PC-3 (cell line): Measurements from ENCODE around the gene IFNLR1. TPM values are rescaled to one million over a fixed set of nuclear protein-coding genes. Genes with fewer than 3 reads are reported as not detected.

Source experiments
- ATAC-seq: fragments of 200-7000 bp; cut with Tn5 transposase; 2 replicates; pipeline ENCODE4 v1.9.1; 2020; ENCODE audit warnings: mild to moderate bottlenecking, moderate library complexity
- BruUV-seq: library from RNA; stranded (reverse); fragments of 400-500 nt; replicated peaks from 2 replicates; lab custom pipeline; 2021; lab: Mats Ljungman, UMichigan
- CTCF ChIA-PET: fragments of 300-600 bp; sonication (Branson Sonifier 250); formaldehyde crosslinking; loops from one replicate; lab custom pipeline; 2022; ENCODE audit warnings: antibody characterized with exemption; lab: Charles Lee
- POLR2A ChIA-PET: fragments of 300-600 bp; sonication (Branson Sonifier 250); formaldehyde crosslinking; loops from one replicate; lab custom pipeline; 2022; ENCODE audit warnings: antibody characterized with exemption; ENCODE audit not compliant: unreplicated experiment; lab: Charles Lee
- DNase-seq: peaks from one replicate; pipeline ENCODE4 v3.0.0-alpha.2; 2015
- H2AFZ ChIP-seq: fragments of 300-600 bp; sonication (generic); 2 replicates; pipeline ENCODE4 v1.6.0; 2016; ENCODE audit warnings: antibody characterized with exemption, low read length
- H3F3A ChIP-seq: fragments of 300-600 bp; sonication (generic); one replicate; pipeline ENCODE4 v1.6.0; 2017; ENCODE audit warnings: antibody characterized with exemption, low read length, control low read depth, mild to moderate bottlenecking; ENCODE audit not compliant: unreplicated experiment
- H3K27ac ChIP-seq: fragments of 300-600 bp; sonication (generic); 2 replicates; pipeline ENCODE4 v1.5.1; 2016; ENCODE audit warnings: mild to moderate bottlenecking, low read length
- H3K27me3 ChIP-seq: fragments of 300-600 bp; sonication (generic); 2 replicates; pipeline ENCODE4 v1.6.1; 2016; ENCODE audit warnings: low read length, mixed read lengths
- H3K36me3 ChIP-seq: fragments of 300-600 bp; sonication (generic); 2 replicates; pipeline ENCODE4 v1.6.1; 2016; ENCODE audit warnings: low read depth, mixed run types, low read length, mixed read lengths
- H3K4me1 ChIP-seq: fragments of 300-600 bp; sonication (generic); 2 replicates; pipeline ENCODE4 v1.5.1; 2016; ENCODE audit warnings: low read length; ENCODE audit not compliant: insufficient read depth
- H3K4me2 ChIP-seq: fragments of 300-600 bp; sonication (generic); 2 replicates; pipeline ENCODE4 v1.6.0; 2016; ENCODE audit warnings: low read length
- H3K4me3 ChIP-seq: fragments of 300-600 bp; sonication (generic); 2 replicates; pipeline ENCODE4 v1.5.1; 2016; ENCODE audit warnings: mild to moderate bottlenecking, low read length, mixed read lengths
- H3K79me2 ChIP-seq: fragments of 300-600 bp; sonication (generic); 2 replicates; pipeline ENCODE4 v1.6.1; 2017; ENCODE audit warnings: low read length, mixed read lengths
- H3K9ac ChIP-seq: fragments of 300-600 bp; sonication (generic); 2 replicates; pipeline ENCODE4 v1.6.0; 2016; ENCODE audit warnings: mild to moderate bottlenecking, low read length
- H3K9me2 ChIP-seq: fragments of 300-600 bp; sonication (generic); replicated peaks from 2 replicates; pipeline ENCODE4 v1.6.1; 2016; ENCODE audit warnings: mixed run types, low read length, mixed read lengths
- H3K9me3 ChIP-seq: fragments of 300-600 bp; sonication (generic); 2 replicates; pipeline ENCODE4 v1.6.1; 2016; ENCODE audit warnings: low read length, mixed read lengths
- H4K20me1 ChIP-seq: fragments of 300-600 bp; sonication (generic); 2 replicates; pipeline ENCODE4 v1.6.1; 2016; ENCODE audit warnings: low read length, mixed read lengths
- CTCF ChIP-seq: fragments of 300-600 bp; sonication (generic); conservative IDR thresholded peaks from 2 replicates; pipeline ENCODE4 v1.5.1; 2017; ENCODE audit warnings: antibody characterized with exemption, low read depth, mild to moderate bottlenecking, low read length
- EZH2 ChIP-seq: fragments of 300-600 bp; sonication (generic); IDR thresholded peaks from one replicate; pipeline ENCODE4 v1.6.1; 2017; ENCODE audit warnings: antibody characterized with exemption, mild to moderate bottlenecking, low read length; ENCODE audit not compliant: unreplicated experiment
- EZH2phosphoT487 ChIP-seq: fragments of 300-600 bp; sonication (generic); IDR thresholded peaks from 2 replicates; pipeline ENCODE4 v1.6.1; 2018; ENCODE audit warnings: mild to moderate bottlenecking, antibody characterized with exemption, low read length, borderline replicate concordance
- intact Hi-C: fragments of 100-400 bp; cut with micrococcal nuclease; formaldehyde crosslinking; loops from 2 replicates; pipeline ENCODE4 v1.9.0; 2023
- total RNA-seq: library from RNA; depleted of rRNA; stranded (reverse); fragments of >200 nt; gene quantifications from 2 replicates; pipeline ENCODE4 v1.2.3, GENCODE V29; 2014

Gene IFNLR1
- total RNA-seq, 1 experiment from 2014 or later: 9.5 TPM

GRCh38 chr1:24202987-24203386 lies 15.9 kb upstream of the IFNLR1 start:
- no peak for DNase-seq
- TF ChIP-seq CTCF: no peak
- TF ChIP-seq EZH2: no peak
- TF ChIP-seq EZH2phosphoT487: no peak
- Histone ChIP-seq H3K36me3 (no peaks in the 10 kb centered on the region), H3K9me3 (no peaks in the 10 kb centered on the region), H3F3A (no peaks in the 10 kb centered on the region), H4K20me1 (no peaks in the 10 kb centered on the region), H3K79me2 (no peaks in the 10 kb centered on the region), H3K27ac (peak overlapping the region; percentile 88), H3K27me3 (no peaks in the 10 kb centered on the region), H3K9ac (0 out of 2 replicates have a peak overlapping the region, but pooled peaks have one; percentile 42), H3K4me1 (peaks cover 34% of the 10 kb centered on the region), H3K4me2 (peak overlapping the region; percentile 65), H3K4me3 (no peak overlapping the region), H3K9me2 (no peaks in the 10 kb centered on the region), H2AFZ (0 out of 2 replicates have a peak overlapping the region, but pooled peaks have one; percentile 20)
- CTCF ChIA-PET: interaction anchor here (0.6 to 2.3 kb wide), 7 partner anchors 18 to 189 kb away, joined by 3 to 64 read pairs (median 8); partner anchors contain the start of gene GRHL3
- no peak for ATAC-seq
- BruUV-seq: no TSS peak
- POLR2A ChIA-PET: no interaction called here
- intact Hi-C loops: loop anchor here (1.0 kb wide), 5 partner anchors 63 to 188 kb away; no protein-coding TSS in a partner anchor

GRCh38 chr1:24202556-24202955 lies 15.5 kb upstream of the IFNLR1 start:
- intact Hi-C loops: loop anchor here (1.0 kb wide), 4 partner anchors 82 to 189 kb away; no protein-coding TSS in a partner anchor
- Histone ChIP-seq H3K79me2 (no peaks in the 10 kb centered on the region), H3K27ac (peak overlapping the region; percentile 88), H3K36me3 (no peaks in the 10 kb centered on the region), H3K9me3 (no peaks in the 10 kb centered on the region), H3K4me3 (no peak overlapping the region), H3F3A (no peaks in the 10 kb centered on the region), H3K9ac (peak overlapping the region; percentile 42), H3K4me2 (peak overlapping the region; percentile 65), H3K9me2 (no peaks in the 10 kb centered on the region), H2AFZ (peak overlapping the region; percentile 27; the same call in 1 of the 2 replicates), H3K27me3 (no peaks in the 10 kb centered on the region), H4K20me1 (no peaks in the 10 kb centered on the region), H3K4me1 (peaks cover 34% of the 10 kb centered on the region)
- TF ChIP-seq CTCF: no peak
- no peak for TF ChIP-seq EZH2phosphoT487
- no peak for TF ChIP-seq EZH2
- no peak for ATAC-seq
- POLR2A ChIA-PET: interaction anchor here (1.0 kb wide), 1 partner anchor 163 kb away, joined by 5 read pairs; no protein-coding TSS in a partner anchor
- DNase-seq: peak; percentile 64
- CTCF ChIA-PET: interaction anchor here (0.5 to 2.3 kb wide), 23 partner anchors 51 to 294 kb away, joined by 3 to 64 read pairs (median 5); partner anchors contain the start of genes GRHL3, NIPAL3 and STPG1
- BruUV-seq: no TSS peak

DNA sequence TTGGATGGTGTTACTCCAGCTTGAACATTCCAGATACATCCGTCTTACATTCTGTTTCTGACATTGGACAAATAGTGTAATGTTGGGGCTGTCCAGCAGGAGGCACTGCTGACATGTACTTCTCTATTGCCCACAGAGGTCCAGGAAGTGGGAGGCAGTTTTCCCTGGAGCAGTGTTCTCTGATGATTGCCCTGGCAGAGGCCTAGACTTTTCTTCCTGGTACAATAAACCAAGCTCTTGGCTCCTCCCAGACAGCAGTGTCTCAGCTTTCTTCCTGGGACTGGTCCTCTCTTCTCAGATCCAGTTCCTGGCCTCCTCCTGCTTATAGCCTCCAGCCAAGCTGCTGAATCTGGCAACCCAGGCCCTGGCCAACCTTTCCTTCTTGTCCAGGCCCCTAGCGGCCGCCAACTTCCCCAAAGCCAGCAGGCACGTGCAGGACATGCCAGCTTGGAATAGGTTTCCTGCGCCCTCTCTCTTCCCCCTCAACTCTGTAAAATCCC lies 14.9 kb upstream of the IFNLR1 start:
- ChIA-PET CTCF (interaction anchor here (0.5 to 2.3 kb wide), 27 partner anchors 12 to 417 kb away, joined by 3 to 64 read pairs (median 5); partner anchors contain the start of genes GRHL3, NIPAL3 and STPG1), POLR2A (interaction anchor here (0.6 to 1.0 kb wide), 3 partner anchors 164 to 214 kb away, joined by 4 to 6 read pairs (median 5); partner anchors contain the start of gene NIPAL3)
- Histone ChIP-seq H3K9me3 (no peaks in the 10 kb centered on the region), H3K27ac (peak overlapping the region; percentile 88), H3K4me1 (peaks cover 33% of the 10 kb centered on the region), H2AFZ (peak overlapping the region; percentile 27), H3K36me3 (no peaks in the 10 kb centered on the region), H3K4me2 (peak overlapping the region; percentile 65), H3K27me3 (no peaks in the 10 kb centered on the region), H3K79me2 (no peaks in the 10 kb centered on the region), H3K9me2 (no peaks in the 10 kb centered on the region), H3K4me3 (no peak overlapping the region), H3F3A (no peaks in the 10 kb centered on the region), H3K9ac (peak overlapping the region; percentile 42), H4K20me1 (no peaks in the 10 kb centered on the region)
- TF ChIP-seq EZH2phosphoT487 (no peak), CTCF (peak; percentile 89), EZH2 (no peak)
- intact Hi-C loops: loop anchor here (1.0 kb wide), 4 partner anchors 82 to 189 kb away; no protein-coding TSS in a partner anchor
- no TSS peak for BruUV-seq
- ATAC-seq (peak; percentile 83), DNase-seq (peak; percentile 97)
